Liver (tissue), 9 donors: ENCODE measurements around the gene WDR82. TPM values are rescaled to one million over a fixed set of nuclear protein-coding genes. Genes with fewer than 3 reads are reported as not detected.
A peak's percentile ranks its signal among the peaks of the same experiment; 100 is the strongest.

Experiments used
- DNase-seq: peaks from one replicate; pipeline ENCODE4 v3.0.0-alpha.2; 2017; ENCODE audit warnings: low spot score
- H3K27ac ChIP-seq, 2 donors: one replicate each; pipeline ENCODE4 v1.7.0; 2013; ENCODE audit warnings: inconsistent platforms in 2 of 2, low read length in 2 of 2, control low read depth in 1 of 2, low read depth in 1 of 2, mild to moderate bottlenecking in 1 of 2
- H3K27me3 ChIP-seq, 4 donors: one replicate each; pipeline versions ENCODE4 v1.6.1 to v1.7.0; 2013; ENCODE audit warnings: low read length in 3 of 4, inconsistent platforms in 1 of 4, mild to moderate bottlenecking in 1 of 4, moderate library complexity in 1 of 4; ENCODE audit not compliant: control insufficient read depth in 4 of 4, insufficient read depth in 4 of 4
- H3K36me3 ChIP-seq, 4 donors: one replicate each; pipeline versions ENCODE4 v1.6.1 to v1.7.0; 2013; ENCODE audit warnings: low read length in 3 of 4, mild to moderate bottlenecking in 3 of 4, low read depth in 1 of 4, moderate library complexity in 1 of 4; ENCODE audit not compliant: control insufficient read depth in 4 of 4, insufficient read depth in 3 of 4
- H3K4me1 ChIP-seq, 4 donors: one replicate each; pipeline versions ENCODE4 v1.6.1 to v1.7.0; 2013; ENCODE audit warnings: low read length in 3 of 4, mild to moderate bottlenecking in 3 of 4, moderate library complexity in 1 of 4; ENCODE audit not compliant: control insufficient read depth in 4 of 4, insufficient read depth in 4 of 4
- H3K4me3 ChIP-seq, 3 donors: one replicate each; pipeline versions ENCODE4 v1.6.1 to v1.7.0; 2013; ENCODE audit warnings: low read length in 3 of 3, control low read depth in 1 of 3, low read depth in 1 of 3, mild to moderate bottlenecking in 1 of 3
- H3K9ac ChIP-seq, 2 donors: one replicate each; pipeline ENCODE4 v1.7.0; 2013; ENCODE audit warnings: low read length in 2 of 2, mild to moderate bottlenecking in 2 of 2, moderate library complexity in 2 of 2, control low read depth in 1 of 2, low read depth in 1 of 2
- H3K9me3 ChIP-seq, 4 donors: one replicate each; pipeline versions ENCODE4 v1.6.1 to v1.7.0; 2013; ENCODE audit warnings: low read length in 3 of 4; ENCODE audit not compliant: control insufficient read depth in 4 of 4
- ATF3 ChIP-seq: IDR thresholded peaks from 2 replicates; pipeline ENCODE4 v1.6.1; 2016; ENCODE audit warnings: antibody characterized with exemption
- CTCF ChIP-seq: fragments of 150-350 bp; IDR thresholded peaks from 2 replicates; pipeline ENCODE4 v1.5.1; 2017; ENCODE audit warnings: improper control_type of control experiment, low read depth, low read length; ENCODE audit not compliant: missing input control
- EGR1 ChIP-seq, 2 donors: IDR thresholded peaks; 2 replicates each; pipeline ENCODE4 v1.6.1; 2016 to 2018; ENCODE audit warnings: antibody characterized with exemption in 2 of 2, low read depth in 2 of 2
- FOXA1 ChIP-seq: IDR thresholded peaks from 2 replicates; pipeline ENCODE4 v1.6.1; 2016; ENCODE audit warnings: antibody characterized with exemption
- FOXA2 ChIP-seq: IDR thresholded peaks from 2 replicates; pipeline ENCODE4 v1.6.1; 2016; ENCODE audit warnings: antibody characterized with exemption
- HNF4A ChIP-seq, 2 donors: conservative IDR thresholded peaks; 2 replicates each; pipeline ENCODE4 v1.6.1; 2016; ENCODE audit warnings: antibody characterized with exemption in 2 of 2, mild to moderate bottlenecking in 2 of 2
- HNF4G ChIP-seq: IDR thresholded peaks from 2 replicates; pipeline ENCODE4 v1.6.1; 2016; ENCODE audit warnings: antibody characterized with exemption
- NR2F2 ChIP-seq: IDR thresholded peaks from 2 replicates; pipeline ENCODE4 v1.6.1; 2016; ENCODE audit warnings: antibody characterized with exemption
- RAD21 ChIP-seq, 2 donors: IDR thresholded peaks; 2 replicates each; pipeline ENCODE4 v1.6.1; 2016; ENCODE audit warnings: antibody characterized with exemption in 2 of 2, mild to moderate bottlenecking in 2 of 2
- REST ChIP-seq: IDR thresholded peaks from 2 replicates; pipeline ENCODE4 v1.6.1; 2016; ENCODE audit warnings: antibody characterized with exemption, mild to moderate bottlenecking
- RXRA ChIP-seq, 2 donors: IDR thresholded peaks; 2 replicates each; pipeline ENCODE4 v1.6.1; 2017 to 2018; ENCODE audit warnings: antibody characterized with exemption in 2 of 2, mild to moderate bottlenecking in 1 of 2
- TAF1 ChIP-seq: conservative IDR thresholded peaks from 2 replicates; pipeline ENCODE4 v1.6.1; 2016; ENCODE audit warnings: antibody characterized with exemption, mild to moderate bottlenecking
- YY1 ChIP-seq: IDR thresholded peaks from 2 replicates; pipeline ENCODE4 v1.6.1; 2016; ENCODE audit warnings: antibody characterized with exemption, mild to moderate bottlenecking
- ZBTB33 ChIP-seq: IDR thresholded peaks from 2 replicates; pipeline ENCODE4 v1.6.1; 2016; ENCODE audit warnings: antibody characterized with exemption
- WGBS: extraction: QIAGEN DNeasy Blood & Tissue Kit; methylation state at CpG from one replicate; pipeline ENCODE4 v1.1.7; 2013; 5-methylcytosine and 5-hydroxymethylcytosine counted together
- polyA plus RNA-seq, 2 donors: library from polyadenylated mRNA; stranded (reverse) in 1 of 2; unstranded in 1 of 2; fragments of 200-250 nt in 1 of 2; fragments of >200 nt in 1 of 2; fragmentation: Nextera tagmentation in 1 of 2; extraction: Ambion mirVana in 1 of 2; gene quantifications; one replicate each; pipeline versions ENCODE4 v1.2.1 to v1.2.3, GENCODE V29; 2013 to 2015
- total RNA-seq, 2 donors: library from RNA; depleted of rRNA; stranded (reverse); fragments of >200 nt; gene quantifications; one replicate each; pipeline ENCODE4 v1.2.3, GENCODE V29; 2014
- donor health status: healthy.
- donor health status: healthy.
- donor health status: healthy.
- donor health status: healthy.
- donor health status: healthy.

WDR82 gene
- total and polyA plus RNA-seq, 4 donors = 4.3 to 44.3 (median 25.5) TPM

GRCh38 chr3:52233108-52233591 is 45.3 kb downstream of the WDR82 start:
- WGBS = 59% methylated on average over 5 of the region's 5 CpGs
- TF ChIP-seq HNF4A (conservative IDR thresholded peaks at IDR 0.05) = peak; percentile 16 to 41
- no peak for TF ChIP-seq ATF3
- no peak for TF ChIP-seq CTCF
- TF ChIP-seq FOXA1 = peak; percentile 65
- no peak for TF ChIP-seq HNF4G
- TF ChIP-seq NR2F2 = no peak
- no peak for TF ChIP-seq YY1
- TF ChIP-seq TAF1 = no peak
- TF ChIP-seq RXRA (IDR thresholded peaks at IDR 0.05) = peak; percentile 22 to 44
- peak; percentile 79 for TF ChIP-seq FOXA2
- no peaks in the 10 kb centered on the region for H3K27me3 ChIP-seq
- H3K4me1 ChIP-seq = peaks cover 21 to 63% (median 49%) of the 10 kb centered on the region in 4 donors
- no peak overlapping the region for H3K9ac ChIP-seq
- H3K9me3 ChIP-seq = no peaks in the 10 kb centered on the region
- H3K4me3 ChIP-seq = no peak overlapping the region
- peak overlapping the region; percentile 75 to 85 for H3K27ac ChIP-seq
- DNase-seq = no peak
- peaks cover 4 to 30% (median 12%) of the 10 kb centered on the region in 4 donors for H3K36me3 ChIP-seq

- Histone ChIP-seq H3K9ac (no peak overlapping the region), H3K27ac (peak overlapping the region; percentile 75 to 85), H3K4me1 (peaks cover 16 to 57% (median 44%) of the 10 kb centered on the region in 4 donors), H3K4me3 (no peak overlapping the region), H3K27me3 (no peaks in the 10 kb centered on the region), H3K9me3 (no peaks in the 10 kb centered on the region), H3K36me3 (peaks cover 4 to 35% (median 12%) of the 10 kb centered on the region in 4 donors)
- WGBS = 86% methylated on average over 28 of the region's 28 CpGs
- DNase-seq = no peak
- TF ChIP-seq NR2F2 (no peak), EGR1 (IDR thresholded peaks at IDR 0.05; ENCODE audit: low read depth in 2 of 2) (no peak), RAD21 (IDR thresholded peaks at IDR 0.05) (peak; percentile 33 to 42)
Measured at GRCh38 chr3:52232279-52233107, 46.0 kb downstream of the WDR82 start.

GRCh38 chr3:52231502-52232278 is 46.8 kb downstream of the WDR82 start:
- H3K9ac ChIP-seq = no peak overlapping the region
- peaks cover 4 to 35% (median 12%) of the 10 kb centered on the region in 4 donors for H3K36me3 ChIP-seq
- H3K27me3 ChIP-seq = no peaks in the 10 kb centered on the region
- H3K27ac ChIP-seq = no peak overlapping the region
- WGBS = 64% methylated on average over 34 of the region's 34 CpGs
- H3K4me3 ChIP-seq = no peak overlapping the region
- H3K4me1 ChIP-seq = peaks cover 13 to 49% (median 38%) of the 10 kb centered on the region in 4 donors
- peak; percentile 93 for DNase-seq
- no peaks in the 10 kb centered on the region for H3K9me3 ChIP-seq
- no peak for TF ChIP-seq HNF4G
- no peak for TF ChIP-seq REST
- no peak for TF ChIP-seq HNF4A (conservative IDR thresholded peaks at IDR 0.05)
- peak; percentile 94 for TF ChIP-seq CTCF
- TF ChIP-seq NR2F2 = no peak
- TF ChIP-seq FOXA2 = no peak
- TF ChIP-seq ZBTB33 = no peak
